ENCODE results near the gene TAF13.
"Not testable (repeated sequence)": the region's sequence is repeated elsewhere in the genome, so short reads cannot be mapped to it uniquely, and the experiment has no call there.

Gene TAF13

GRCh38 chr1:109091078-109091838 is 15.5 kb upstream of the TAF13 start:
- no peak for DNase-seq (ENCODE audit: low read depth)

- peak; percentile 83 for DNase-seq (ENCODE audit: low read depth)
These were observed 14.6 kb upstream of the TAF13 start, which contains the start of gene TMEM167B for GRCh38 chr1:109090196-109091077. TMEM167B (plus strand) TSS chr1:109090764; CDS start chr1:109090873, 109 bp downstream.

- DNase-seq (ENCODE audit: low read depth) = no peak
These were observed 13.6 kb upstream of the TAF13 start for GRCh38 chr1:109089242-109090015.

- DNase-seq (ENCODE audit: low read depth) = no peak
These were observed 9.0 kb upstream of the TAF13 start for GRCh38 chr1:109084563-109085517.

GRCh38 chr1:109083923-109084322 is 8.1 kb upstream of the TAF13 start:
- DNase-seq (ENCODE audit: low read depth) = no peak

GRCh38 chr1:109083501-109083900 is 7.7 kb upstream of the TAF13 start:
- DNase-seq (ENCODE audit: low read depth) = no peak

- DNase-seq (ENCODE audit: low read depth) = no peak
These were observed 4.8 kb upstream of the TAF13 start for GRCh38 chr1:109080441-109081082.

GRCh38 chr1:109079240-109079622 is 3.4 kb upstream of the TAF13 start:
- DNase-seq (ENCODE audit: low read depth) = no peak

GRCh38 chr1:109078317-109078716 is 2.5 kb upstream of the TAF13 start:
- no peak for DNase-seq (ENCODE audit: low read depth)

- no peak for DNase-seq (ENCODE audit: low read depth)
These were observed 6.5 kb downstream of the TAF13 start for GRCh38 chr1:109069294-109069693.

- DNase-seq (ENCODE audit: low read depth) = no peak
These were observed 7.9 kb downstream of the TAF13 start for GRCh38 chr1:109067883-109068282.

- DNase-seq (ENCODE audit: low read depth) = no peak
These were observed 10.7 kb downstream of the TAF13 start for GRCh38 chr1:109065137-109065536.

GRCh38 chr1:109061183-109061582 is 14.6 kb downstream of the TAF13 start:
- no peak for DNase-seq (ENCODE audit: low read depth)

- DNase-seq (ENCODE audit: low read depth) = no peak
These were observed 15.1 kb downstream of the TAF13 start for GRCh38 chr1:109060707-109061106.

GRCh38 chr1:109059026-109059425 is 16.8 kb downstream of the TAF13 start:
- DNase-seq (ENCODE audit: low read depth) = no peak

GRCh38 chr1:109056064-109056463 is 19.7 kb downstream of the TAF13 start:
- no peak for DNase-seq (ENCODE audit: low read depth)

- not testable (repeated sequence) for DNase-seq (ENCODE audit: low read depth)
These were observed 23.7 kb downstream of the TAF13 start for GRCh38 chr1:109052145-109052544.

- DNase-seq (ENCODE audit: low read depth) = no peak
These were observed 25.4 kb downstream of the TAF13 start for GRCh38 chr1:109050228-109050995.

- DNase-seq (ENCODE audit: low read depth) = no peak
These were observed 27.5 kb downstream of the TAF13 start for GRCh38 chr1:109048335-109048734.

- no peak for DNase-seq (ENCODE audit: low read depth)
These were observed 28.5 kb downstream of the TAF13 start for GRCh38 chr1:109047339-109047738.
